Activated B cell treated with CpG ODN at 0.5 μM for 24 hours (primary cell): ENCODE data around the gene CACNA2D3. TPM values are rescaled to one million over a fixed set of nuclear protein-coding genes. Genes with fewer than 3 reads are reported as not detected.

ENCODE experiments used
- ATAC-seq: fragments of 200-7000 bp; cut with Tn5 transposase; one replicate; pipeline ENCODE4 v1.10.0; 2021; ENCODE audit warnings: low read depth, mild to moderate bottlenecking, moderate library complexity
- CTCF ChIA-PET: fragments of 350-600 bp; sonication (Branson Sonifier 250); formaldehyde crosslinking; loops from one replicate; lab custom pipeline; 2021; ENCODE audit warnings: antibody characterized with exemption; lab: Charles Lee
- POLR2A ChIA-PET: fragments of 350-600 bp; sonication (Branson Sonifier 250); formaldehyde crosslinking; loops from one replicate; lab custom pipeline; 2021; ENCODE audit warnings: antibody characterized with exemption; lab: Charles Lee
- DNase-seq: peaks from one replicate; pipeline ENCODE4 v3.0.0; 2022
- H3K27ac Mint-ChIP-seq: one replicate; pipeline ENCODE4 v1.8.0; 2020; ENCODE audit warnings: mixed read lengths
- H3K27me3 Mint-ChIP-seq: one replicate; pipeline ENCODE4 v1.8.0; 2021; ENCODE audit warnings: mixed read lengths
- H3K36me3 Mint-ChIP-seq: one replicate; pipeline ENCODE4 v1.8.0; 2021; ENCODE audit warnings: low read depth, mixed read lengths
- H3K4me1 Mint-ChIP-seq: one replicate; pipeline ENCODE4 v1.8.0; 2021; ENCODE audit warnings: mixed read lengths
- H3K4me3 Mint-ChIP-seq: one replicate; pipeline ENCODE4 v1.8.0; 2020; ENCODE audit warnings: mild to moderate bottlenecking, mixed read lengths
- H3K9me3 Mint-ChIP-seq: one replicate; pipeline ENCODE4 v1.8.0; 2020; ENCODE audit warnings: mixed read lengths
- CTCF ChIP-seq: fragments of 200-600 bp; IDR thresholded peaks from one replicate; pipeline ENCODE4 v1.8.0; 2022; ENCODE audit warnings: antibody characterized with exemption, mild to moderate bottlenecking
- intact Hi-C: fragments of 100-400 bp; cut with micrococcal nuclease; formaldehyde crosslinking; loops from one replicate; pipeline ENCODE4 v1.15.1; 2024
- total RNA-seq: library from RNA; stranded (reverse); gene quantifications from 2 replicates; pipeline ENCODE4 v1.2.3, GENCODE V29; 2022

The CACNA2D3 gene
- total RNA-seq, 1 donor from 2014 or later: not detected

GRCh38 chr3:54519493-54519892 is 397.1 kb downstream of the CACNA2D3 start:
- ChIA-PET CTCF (no interaction called here), POLR2A (no interaction called here)
- H3K36me3 Mint-ChIP-seq: no peaks in the 10 kb centered on the region
- intact Hi-C loops: no loop called here
- DNase-seq (no peak), ATAC-seq (no peak)
- H3K9me3 Mint-ChIP-seq: peaks cover 3% of the 10 kb centered on the region
- TF ChIP-seq CTCF: no peak
- H3K27ac Mint-ChIP-seq: no peak overlapping the region
- H3K4me1 Mint-ChIP-seq: no peaks in the 10 kb centered on the region
- H3K27me3 Mint-ChIP-seq: no peaks in the 10 kb centered on the region
- no peak overlapping the region for H3K4me3 Mint-ChIP-seq

- intact Hi-C loops: no loop called here
- ChIA-PET POLR2A (no interaction called here), CTCF (no interaction called here)
- Mint-ChIP-seq H3K27me3 (no peaks in the 10 kb centered on the region), H3K36me3 (no peaks in the 10 kb centered on the region), H3K9me3 (peaks cover 4% of the 10 kb centered on the region), H3K4me1 (no peaks in the 10 kb centered on the region), H3K27ac (no peak overlapping the region), H3K4me3 (no peak overlapping the region)
- ATAC-seq: no peak
- TF ChIP-seq CTCF: no peak
- DNase-seq: no peak
These were observed 397.7 kb downstream of the CACNA2D3 start for GRCh38 chr3:54520060-54520459.

GRCh38 chr3:54527521-54527920 is 405.2 kb downstream of the CACNA2D3 start:
- ATAC-seq: no peak
- Mint-ChIP-seq H3K4me3 (no peak overlapping the region), H3K36me3 (no peaks in the 10 kb centered on the region), H3K27ac (no peak overlapping the region), H3K4me1 (no peaks in the 10 kb centered on the region), H3K9me3 (peaks cover 13% of the 10 kb centered on the region), H3K27me3 (no peaks in the 10 kb centered on the region)
- ChIA-PET CTCF (no interaction called here), POLR2A (no interaction called here)
- intact Hi-C loops: no loop called here
- no peak for TF ChIP-seq CTCF
- no peak for DNase-seq

- Mint-ChIP-seq H3K36me3 (no peaks in the 10 kb centered on the region), H3K27me3 (no peaks in the 10 kb centered on the region), H3K9me3 (peaks cover 13% of the 10 kb centered on the region), H3K4me3 (no peak overlapping the region), H3K27ac (no peak overlapping the region), H3K4me1 (no peaks in the 10 kb centered on the region)
- ChIA-PET POLR2A (no interaction called here), CTCF (no interaction called here)
- ATAC-seq (no peak), DNase-seq (no peak)
- TF ChIP-seq CTCF: no peak
- intact Hi-C loops: no loop called here
These were observed 405.6 kb downstream of the CACNA2D3 start for GRCh38 chr3:54527953-54528352.

- Mint-ChIP-seq H3K27me3 (no peaks in the 10 kb centered on the region), H3K36me3 (no peaks in the 10 kb centered on the region), H3K4me1 (no peaks in the 10 kb centered on the region), H3K9me3 (peaks cover 13% of the 10 kb centered on the region), H3K27ac (no peak overlapping the region), H3K4me3 (no peak overlapping the region)
- intact Hi-C loops: no loop called here
- POLR2A ChIA-PET: no interaction called here
- DNase-seq (no peak), ATAC-seq (no peak)
- CTCF ChIA-PET: no interaction called here
- TF ChIP-seq CTCF: no peak
These were observed 406.3 kb downstream of the CACNA2D3 start for GRCh38 chr3:54528668-54529067.
